ENCODE data around the gene ADD3. TPM values are rescaled to one million over a fixed set of nuclear protein-coding genes. Genes with fewer than 3 reads are reported as not detected.
A peak's percentile ranks its signal among the peaks of the same experiment; 100 is the strongest.

The ADD3 gene
- total and polyA plus RNA-seq, 5 donors = 47.4 to 146 (median 122) TPM

- DNase-seq (no peak), ATAC-seq (no peak)
- no peak overlapping the region for H3K27ac ChIP-seq (ENCODE audit: low read length)
- H3K4me1 ChIP-seq (ENCODE audit: control insufficient read depth, insufficient read depth, low read length) = peaks cover 4% of the 10 kb centered on the region
- H3K27me3 ChIP-seq (ENCODE audit: control insufficient read depth, insufficient read depth) = no peaks in the 10 kb centered on the region
- intact Hi-C loops (cut with DNase I) = no loop called here
- H3K9me3 ChIP-seq (ENCODE audit: control insufficient read depth, low read length) = no peaks in the 10 kb centered on the region
- 84% methylated on average over 4 of the region's 4 CpGs for WGBS
- H3K4me3 ChIP-seq (ENCODE audit: low read length) = no peak overlapping the region
These were observed 79.9 kb downstream of the ADD3 start for GRCh38 chr10:110087682-110088081.

- Histone ChIP-seq H3K27me3 (ENCODE audit: control insufficient read depth, insufficient read depth) (no peaks in the 10 kb centered on the region), H3K27ac (ENCODE audit: low read length) (no peak overlapping the region), H3K4me1 (ENCODE audit: control insufficient read depth, insufficient read depth, low read length) (peaks cover 4% of the 10 kb centered on the region), H3K9me3 (ENCODE audit: control insufficient read depth, low read length) (no peaks in the 10 kb centered on the region), H3K4me3 (ENCODE audit: low read length) (no peak overlapping the region)
- DNase-seq = no peak
- ATAC-seq = no peak
- intact Hi-C loops (cut with DNase I) = no loop called here
- 45% methylated on average over 4 of the region's 4 CpGs for WGBS
These were observed 80.8 kb downstream of the ADD3 start for GRCh38 chr10:110088367-110089104.

GRCh38 chr10:110091830-110092229, 84.0 kb downstream of the ADD3 start:
- H3K4me1 ChIP-seq (ENCODE audit: control insufficient read depth, insufficient read depth, low read length) = peaks cover 4% of the 10 kb centered on the region
- no peak for DNase-seq
- no peaks in the 10 kb centered on the region for H3K27me3 ChIP-seq (ENCODE audit: control insufficient read depth, insufficient read depth)
- H3K9me3 ChIP-seq (ENCODE audit: control insufficient read depth, low read length) = no peaks in the 10 kb centered on the region
- no peak for ATAC-seq
- WGBS = 96% methylated on average over 2 of the region's 2 CpGs
- intact Hi-C loops (cut with DNase I) = no loop called here
- no peak overlapping the region for H3K27ac ChIP-seq (ENCODE audit: low read length)
- no peak overlapping the region for H3K4me3 ChIP-seq (ENCODE audit: low read length)

- Histone ChIP-seq H3K9me3 (ENCODE audit: control insufficient read depth, low read length) (no peaks in the 10 kb centered on the region), H3K4me1 (ENCODE audit: control insufficient read depth, insufficient read depth, low read length) (peaks cover 6% of the 10 kb centered on the region), H3K27ac (ENCODE audit: low read length) (no peak overlapping the region), H3K27me3 (ENCODE audit: control insufficient read depth, insufficient read depth) (no peaks in the 10 kb centered on the region), H3K4me3 (ENCODE audit: low read length) (no peak overlapping the region)
- ATAC-seq (no peak), DNase-seq (no peak)
- WGBS = 90% methylated on average over 2 of the region's 2 CpGs
- intact Hi-C loops (cut with DNase I) = no loop called here
These were observed 85.9 kb downstream of the ADD3 start for GRCh38 chr10:110093722-110094121.

GRCh38 chr10:110094786-110095185, 87.0 kb downstream of the ADD3 start:
- no peak overlapping the region for H3K4me3 ChIP-seq (ENCODE audit: low read length)
- ATAC-seq (no peak), DNase-seq (no peak)
- intact Hi-C loops (cut with DNase I) = no loop called here
- H3K4me1 ChIP-seq (ENCODE audit: control insufficient read depth, insufficient read depth, low read length) = peaks cover 6% of the 10 kb centered on the region
- 87% methylated on average over 2 of the region's 2 CpGs for WGBS
- H3K27me3 ChIP-seq (ENCODE audit: control insufficient read depth, insufficient read depth) = no peaks in the 10 kb centered on the region
- H3K9me3 ChIP-seq (ENCODE audit: control insufficient read depth, low read length) = no peaks in the 10 kb centered on the region
- H3K27ac ChIP-seq (ENCODE audit: low read length) = no peak overlapping the region

GRCh38 chr10:110101464-110102144, 93.8 kb downstream of the ADD3 start:
- no peaks in the 10 kb centered on the region for H3K9me3 ChIP-seq (ENCODE audit: control insufficient read depth, low read length)
- H3K4me1 ChIP-seq (ENCODE audit: control insufficient read depth, insufficient read depth, low read length) = peaks cover 4% of the 10 kb centered on the region
- no peaks in the 10 kb centered on the region for H3K27me3 ChIP-seq (ENCODE audit: control insufficient read depth, insufficient read depth)
- WGBS = 91% methylated on average over 2 of the region's 2 CpGs
- intact Hi-C loops (cut with DNase I) = loop anchor here in 1 of 4 donors (10.0 kb wide), 1 partner anchor 217 kb away; no protein-coding TSS in a partner anchor
- H3K4me3 ChIP-seq (ENCODE audit: low read length) = no peak overlapping the region
- no peak for ATAC-seq
- H3K27ac ChIP-seq (ENCODE audit: low read length) = no peak overlapping the region
- DNase-seq = no peak

GRCh38 chr10:110103921-110104461, 96.2 kb downstream of the ADD3 start:
- peak in 1 of 2 donors; percentile 25 for ATAC-seq
- intact Hi-C loops (cut with DNase I) = loop anchor here in 1 of 4 donors (10.0 kb wide), 1 partner anchor 219 kb away; no protein-coding TSS in a partner anchor

GRCh38 chr10:110105873-110106272, 98.1 kb downstream of the ADD3 start:
- no peaks in the 10 kb centered on the region for H3K27me3 ChIP-seq (ENCODE audit: control insufficient read depth, insufficient read depth)
- H3K27ac ChIP-seq (ENCODE audit: low read length) = no peak overlapping the region
- DNase-seq (no peak), ATAC-seq (no peak)
- H3K4me3 ChIP-seq (ENCODE audit: low read length) = no peak overlapping the region
- no peaks in the 10 kb centered on the region for H3K4me1 ChIP-seq (ENCODE audit: control insufficient read depth, insufficient read depth, low read length)
- intact Hi-C loops (cut with DNase I) = loop anchor here in 1 of 4 donors (10.0 kb wide), 1 partner anchor 221 kb away; no protein-coding TSS in a partner anchor
- no peaks in the 10 kb centered on the region for H3K9me3 ChIP-seq (ENCODE audit: control insufficient read depth, low read length)

More at GRCh38 chr10:110103921-110104461, 96.2 kb downstream of the ADD3 start:
- Histone ChIP-seq H3K4me1 (ENCODE audit: control insufficient read depth, insufficient read depth, low read length) (no peaks in the 10 kb centered on the region), H3K27me3 (ENCODE audit: control insufficient read depth, insufficient read depth) (no peaks in the 10 kb centered on the region), H3K4me3 (ENCODE audit: low read length) (no peak overlapping the region), H3K9me3 (ENCODE audit: control insufficient read depth, low read length) (no peaks in the 10 kb centered on the region), H3K27ac (ENCODE audit: low read length) (no peak overlapping the region)
- no peak for DNase-seq

GRCh38 chr10:110107430-110107829, 99.6 kb downstream of the ADD3 start:
- DNase-seq (no peak), ATAC-seq (no peak)
- Histone ChIP-seq H3K27ac (ENCODE audit: low read length) (no peak overlapping the region), H3K27me3 (ENCODE audit: control insufficient read depth, insufficient read depth) (no peaks in the 10 kb centered on the region), H3K4me1 (ENCODE audit: control insufficient read depth, insufficient read depth, low read length) (no peaks in the 10 kb centered on the region), H3K4me3 (ENCODE audit: low read length) (no peak overlapping the region), H3K9me3 (ENCODE audit: control insufficient read depth, low read length) (no peaks in the 10 kb centered on the region)
- 93% methylated on average over 6 of the region's 6 CpGs for WGBS
- intact Hi-C loops (cut with DNase I) = loop anchor here in 1 of 4 donors (10.0 kb wide), 1 partner anchor 223 kb away; no protein-coding TSS in a partner anchor

- no peak overlapping the region for H3K4me3 ChIP-seq (ENCODE audit: low read length)
- H3K27me3 ChIP-seq (ENCODE audit: control insufficient read depth, insufficient read depth) = no peaks in the 10 kb centered on the region
- no peaks in the 10 kb centered on the region for H3K9me3 ChIP-seq (ENCODE audit: control insufficient read depth, low read length)
- intact Hi-C loops (cut with DNase I) = loop anchor here in 1 of 4 donors (10.0 kb wide), 1 partner anchor 223 kb away; no protein-coding TSS in a partner anchor
- DNase-seq = no peak
- H3K4me1 ChIP-seq (ENCODE audit: control insufficient read depth, insufficient read depth, low read length) = no peaks in the 10 kb centered on the region
- no peak overlapping the region for H3K27ac ChIP-seq (ENCODE audit: low read length)
- ATAC-seq = no peak
These were observed 100.1 kb downstream of the ADD3 start for GRCh38 chr10:110107887-110108286.

- no peak for ATAC-seq
- Histone ChIP-seq H3K27ac (ENCODE audit: low read length) (no peak overlapping the region), H3K27me3 (ENCODE audit: control insufficient read depth, insufficient read depth) (no peaks in the 10 kb centered on the region), H3K4me1 (ENCODE audit: control insufficient read depth, insufficient read depth, low read length) (peaks cover 2% of the 10 kb centered on the region), H3K4me3 (ENCODE audit: low read length) (no peak overlapping the region), H3K9me3 (ENCODE audit: control insufficient read depth, low read length) (no peaks in the 10 kb centered on the region)
- DNase-seq = no peak
- intact Hi-C loops (cut with DNase I) = loop anchor here in 1 of 4 donors (10.0 kb wide), 1 partner anchor 225 kb away; no protein-coding TSS in a partner anchor
These were observed 101.7 kb downstream of the ADD3 start for GRCh38 chr10:110109511-110109910.
